CD14-positive monocyte (primary cell): ENCODE results near the gene DENND1A. TPM values are rescaled to one million over a fixed set of nuclear protein-coding genes. Genes with fewer than 3 reads are reported as not detected.

Source experiments
- DNase-seq, 3 donors: peaks; one replicate each; pipeline ENCODE4 v3.0.0-alpha.2; 2011 to 2022
- H2AFZ ChIP-seq: 2 replicates; pipeline ENCODE4 v1.6.0; 2012; ENCODE audit warnings: mild to moderate bottlenecking, low read depth, low read length, inconsistent platforms; ENCODE audit not compliant: insufficient read depth, poor library complexity, severe bottlenecking
- H3K27ac ChIP-seq, 2 donors: 1 replicate in 1 of 2; 2 replicates in 1 of 2; pipeline ENCODE4 v1.5.1; 2012 to 2013; ENCODE audit warnings: low read length in 2 of 2, control low read depth in 1 of 2, inconsistent platforms in 1 of 2, low read depth in 1 of 2, mild to moderate bottlenecking in 1 of 2
- H3K27me3 ChIP-seq, 2 donors: one replicate each; pipeline versions ENCODE4 v1.6.0 to v1.6.1; 2011 to 2013; ENCODE audit warnings: low read length in 2 of 2; ENCODE audit not compliant: control insufficient read depth in 2 of 2, insufficient read depth in 2 of 2
- H3K36me3 ChIP-seq, 2 donors: replicated peaks in 1 of 2; 1 replicate in 1 of 2; 2 replicates in 1 of 2; pipeline versions ENCODE4 v1.5.1 to v1.6.1; 2012 to 2013; ENCODE audit warnings: low read length in 2 of 2, control low read depth in 1 of 2, inconsistent platforms in 1 of 2, mild to moderate bottlenecking in 1 of 2; ENCODE audit not compliant: insufficient read depth in 2 of 2, control insufficient read depth in 1 of 2
- H3K4me1 ChIP-seq, 2 donors: 1 replicate in 1 of 2; 2 replicates in 1 of 2; pipeline versions ENCODE4 v1.5.1 to v1.6.1; 2012 to 2013; ENCODE audit warnings: low read length in 2 of 2, control low read depth in 1 of 2, inconsistent platforms in 1 of 2, mild to moderate bottlenecking in 1 of 2, moderate library complexity in 1 of 2; ENCODE audit not compliant: insufficient read depth in 2 of 2, control insufficient read depth in 1 of 2
- H3K4me2 ChIP-seq: replicated peaks from 2 replicates; pipeline ENCODE3; 2012; ENCODE audit warnings: low read length, moderate library complexity, mild to moderate bottlenecking; ENCODE audit not compliant: poor library complexity, severe bottlenecking; ENCODE audit errors: extremely low read depth
- H3K4me3 ChIP-seq, 3 experiments: fragments of 200-600 bp in 1 of 3; sonication (generic) in 1 of 3; replicated peaks in 1 of 3; 1 replicate in 2 of 3; 2 replicates in 1 of 3; pipeline ENCODE4 v1.5.1; 2011 to 2013; ENCODE audit warnings: low read length in 3 of 3, mild to moderate bottlenecking in 3 of 3, control low read depth in 2 of 3, low read depth in 2 of 3, inconsistent platforms in 1 of 3, moderate library complexity in 1 of 3
- H3K79me2 ChIP-seq: 2 replicates; pipeline ENCODE4 v1.6.0; 2012; ENCODE audit warnings: mild to moderate bottlenecking, control low read depth, inconsistent platforms, low read length, moderate library complexity; ENCODE audit not compliant: insufficient read depth
- H3K9ac ChIP-seq: 2 replicates; pipeline ENCODE4 v1.6.0; 2017; ENCODE audit warnings: low read length, mild to moderate bottlenecking; ENCODE audit not compliant: insufficient read depth, poor library complexity, severe bottlenecking
- H3K9me3 ChIP-seq, 2 donors: replicated peaks in 1 of 2; 1 replicate in 1 of 2; 2 replicates in 1 of 2; pipeline versions ENCODE4 v1.5.1 to v1.6.1; 2012 to 2013; ENCODE audit warnings: low read length in 2 of 2, control low read depth in 1 of 2; ENCODE audit not compliant: control insufficient read depth in 1 of 2, insufficient read depth in 1 of 2
- H4K20me1 ChIP-seq: 2 replicates; pipeline ENCODE4 v1.6.0; 2012; ENCODE audit warnings: mild to moderate bottlenecking, low read length, control low read depth, moderate library complexity; ENCODE audit not compliant: insufficient read depth
- H3K27ac Mint-ChIP-seq, 7 donors: one replicate each; pipeline ENCODE4 v1.8.0; 2020; ENCODE audit warnings: mild to moderate bottlenecking in 7 of 7, mixed read lengths in 7 of 7, moderate library complexity in 6 of 7, inconsistent platforms in 2 of 7
- H3K27me3 Mint-ChIP-seq, 3 donors: one replicate each; pipeline ENCODE4 v1.8.0; 2021 to 2022; ENCODE audit warnings: low read depth in 3 of 3, mild to moderate bottlenecking in 3 of 3, mixed read lengths in 3 of 3, moderate library complexity in 3 of 3, inconsistent platforms in 1 of 3
- H3K36me3 Mint-ChIP-seq, 2 donors: one replicate each; pipeline ENCODE4 v1.8.0; 2020; ENCODE audit warnings: mixed read lengths in 2 of 2, inconsistent platforms in 1 of 2, mild to moderate bottlenecking in 1 of 2
- H3K4me1 Mint-ChIP-seq: one replicate; pipeline ENCODE4 v1.8.0; 2020; ENCODE audit warnings: mild to moderate bottlenecking, mixed read lengths
- H3K4me3 Mint-ChIP-seq, 2 donors: one replicate each; pipeline ENCODE4 v1.8.0; 2020; ENCODE audit warnings: mild to moderate bottlenecking in 2 of 2, mixed read lengths in 2 of 2, moderate library complexity in 1 of 2
- H3K9me3 Mint-ChIP-seq, 7 donors: one replicate each; pipeline ENCODE4 v1.8.0; 2020 to 2022; ENCODE audit warnings: mixed read lengths in 7 of 7, mild to moderate bottlenecking in 6 of 7, moderate library complexity in 6 of 7, inconsistent platforms in 2 of 7
- CTCF ChIP-seq: fragments of 200-600 bp; IDR thresholded peaks from one replicate; pipeline ENCODE4 v1.8.0; 2022; ENCODE audit warnings: antibody characterized with exemption, mild to moderate bottlenecking
- WGBS: methylation state at CpG from one replicate; pipeline ENCODE4 v1.1.5; 2013; ENCODE audit warnings: missing lambda C conversion rate; ENCODE audit not compliant: insufficient coverage; 5-methylcytosine and 5-hydroxymethylcytosine counted together
- intact Hi-C, 2 donors: fragments of 100-400 bp; cut with micrococcal nuclease; formaldehyde crosslinking; loops; one replicate each; pipeline versions ENCODE4 v1.15.0 to v1.15.1; 2023
- polyA plus RNA-seq, 3 donors: library from polyadenylated mRNA; depleted of rRNA in 1 of 3; unstranded in 2 of 3; stranded (reverse) in 1 of 3; fragments of 300-500 nt in 2 of 3; fragments of >200 nt in 1 of 3; fragmentation: Illumina TruSeq in 2 of 3; gene quantifications; 1 replicate in 2 of 3; 2 replicates in 1 of 3; pipeline ENCODE4 v1.2.3, GENCODE V29; 2012 to 2021

DENND1A gene
- polyA plus RNA-seq, 3 donors: 24.8 to 73.0 (median 29.4) TPM

GRCh38 chr9:123763910-123764588, 165.9 kb downstream of the DENND1A start:
- H3K9me3 Mint-ChIP-seq: no peaks in the 10 kb centered on the region
- Histone ChIP-seq H2AFZ (no peak overlapping the region), H3K4me2 (no peak overlapping the region), H3K9ac (no peak overlapping the region), H3K27ac (no peak overlapping the region), H3K36me3 (peaks cover 2 to 33% of the 10 kb centered on the region in 2 donors), H4K20me1 (peaks cover 91% of the 10 kb centered on the region), H3K27me3 (no peaks in the 10 kb centered on the region), H3K79me2 (peaks cover 7% of the 10 kb centered on the region), H3K4me3 (no peak overlapping the region), H3K4me1 (no peaks in the 10 kb centered on the region), H3K9me3 (no peaks in the 10 kb centered on the region)
- intact Hi-C loops: no loop called here
- peak overlapping the region in 1 of 7 donors; percentile 58 for H3K27ac Mint-ChIP-seq
- TF ChIP-seq CTCF: no peak
- no peak for DNase-seq
- H3K36me3 Mint-ChIP-seq: peaks cover 15 to 32% of the 10 kb centered on the region in 2 donors
- peaks cover 5% of the 10 kb centered on the region for H3K4me1 Mint-ChIP-seq
- no peak overlapping the region for H3K4me3 Mint-ChIP-seq
- no peaks in the 10 kb centered on the region for H3K27me3 Mint-ChIP-seq
- WGBS: 100% methylated on average over 4 of the region's 4 CpGs

- DNase-seq: no peak
- Histone ChIP-seq H3K27ac (peak overlapping the region in 1 of 2 donors; percentile 29), H3K4me2 (no peak overlapping the region), H3K27me3 (no peaks in the 10 kb centered on the region), H3K9me3 (no peaks in the 10 kb centered on the region), H3K4me3 (no peak overlapping the region), H3K79me2 (peaks cover 7% of the 10 kb centered on the region), H3K9ac (no peak overlapping the region), H2AFZ (no peak overlapping the region), H3K4me1 (peaks cover 0 to 3% of the 10 kb centered on the region in 2 donors), H4K20me1 (peaks cover 92% of the 10 kb centered on the region), H3K36me3 (peaks cover 8 to 46% of the 10 kb centered on the region in 2 donors)
- Mint-ChIP-seq H3K4me3 (no peak overlapping the region), H3K27me3 (no peaks in the 10 kb centered on the region), H3K9me3 (no peaks in the 10 kb centered on the region), H3K4me1 (peaks cover 10% of the 10 kb centered on the region), H3K36me3 (peaks cover 18 to 37% of the 10 kb centered on the region in 2 donors), H3K27ac (no peak overlapping the region)
- intact Hi-C loops: no loop called here
- WGBS: no CpG with 5 or more reads among the region's 4 CpGs
- TF ChIP-seq CTCF: no peak
Observed at GRCh38 chr9:123761905-123762605, 167.9 kb downstream of the DENND1A start.
